Urothelium cell line (cell line): ENCODE measurements around the gene BSPRY.
A peak's percentile ranks its signal among the peaks of the same experiment; 100 is the strongest.

Source experiments
- DNase-seq: peaks from one replicate; pipeline ENCODE4 v3.0.0; 2011; ENCODE audit warnings: low spot score, mixed read lengths
- FAIRE-seq: peaks from 2 replicates; lab custom pipeline; 2011; peaks lifted over from hg19 to GRCh38; lab: Jason Lieb, UNC

Gene BSPRY

GRCh38 chr9:113349445-113350094, at the start of gene BSPRY:
Gene BSPRY (plus strand): TSS chr9:113349541. CDS start chr9:113349580, 39 bp downstream.
- FAIRE-seq (no peak), DNase-seq (no peak)

- DNase-seq, result no peak
- no peak for FAIRE-seq
Observed at GRCh38 chr9:113299800-113300292, 49.5 kb upstream of the BSPRY start.

DNA sequence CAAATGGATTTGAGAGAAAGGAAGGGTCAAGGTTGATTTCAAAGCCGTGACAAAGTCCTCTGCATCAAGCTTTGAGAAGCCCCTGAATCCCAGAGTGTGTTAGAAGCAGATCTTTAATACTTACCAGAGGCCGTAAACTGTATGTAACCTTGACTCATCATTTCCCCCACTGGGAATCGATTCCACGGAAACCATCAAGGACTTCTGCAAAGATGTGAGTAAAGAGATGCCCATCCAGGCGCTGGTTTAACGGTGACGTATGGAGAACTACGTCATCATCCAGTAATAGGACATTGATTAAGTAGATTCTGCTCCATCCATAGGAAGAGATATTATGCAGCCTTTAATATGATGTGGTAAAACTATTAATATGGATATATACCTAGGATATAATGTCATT, 47.8 kb upstream of the BSPRY start:
- no peak for FAIRE-seq
- no peak for DNase-seq

DNA sequence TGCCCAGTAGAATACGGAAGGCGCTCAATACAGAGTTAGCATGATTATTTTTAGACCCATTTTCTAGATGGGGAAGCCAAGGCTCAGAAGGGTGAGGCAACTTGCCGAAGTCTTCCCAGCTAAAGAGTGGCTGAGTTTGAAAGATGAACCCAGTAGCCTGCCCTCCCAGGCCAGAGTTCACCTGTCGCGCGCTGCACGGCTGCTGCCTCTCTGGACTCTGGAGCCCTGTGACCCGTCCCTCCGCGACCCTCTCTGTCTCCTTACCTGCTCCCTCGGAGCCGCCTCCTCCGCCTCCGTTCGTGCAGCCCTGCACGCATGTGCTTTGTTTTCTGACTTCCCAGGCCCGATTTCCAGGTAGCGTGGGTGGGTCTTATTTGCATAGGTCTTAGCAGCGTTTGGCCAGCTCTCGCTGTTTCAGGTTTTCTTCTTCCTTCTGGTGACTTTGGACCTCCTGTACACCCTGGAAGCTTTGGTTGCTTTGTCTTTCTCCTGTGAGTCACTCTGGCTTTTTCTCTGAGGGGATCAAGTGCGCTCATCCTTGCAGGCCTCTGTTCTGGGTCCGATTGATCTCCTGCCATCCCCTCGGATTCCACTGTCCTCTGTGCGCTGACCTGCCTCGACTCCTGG, 46.4 kb upstream of the BSPRY start, which contains the start of gene RNF183:
TSS of gene RNF183 (minus strand) at position 585 of the 627 bp plus-strand sequence. CDS start 5,192 bp downstream, outside the sequence.
- DNase-seq (no peak), FAIRE-seq (no peak)

GRCh38 chr9:113306566-113306965, 42.8 kb upstream of the BSPRY start:
- FAIRE-seq, result no peak
- no peak for DNase-seq

DNA sequence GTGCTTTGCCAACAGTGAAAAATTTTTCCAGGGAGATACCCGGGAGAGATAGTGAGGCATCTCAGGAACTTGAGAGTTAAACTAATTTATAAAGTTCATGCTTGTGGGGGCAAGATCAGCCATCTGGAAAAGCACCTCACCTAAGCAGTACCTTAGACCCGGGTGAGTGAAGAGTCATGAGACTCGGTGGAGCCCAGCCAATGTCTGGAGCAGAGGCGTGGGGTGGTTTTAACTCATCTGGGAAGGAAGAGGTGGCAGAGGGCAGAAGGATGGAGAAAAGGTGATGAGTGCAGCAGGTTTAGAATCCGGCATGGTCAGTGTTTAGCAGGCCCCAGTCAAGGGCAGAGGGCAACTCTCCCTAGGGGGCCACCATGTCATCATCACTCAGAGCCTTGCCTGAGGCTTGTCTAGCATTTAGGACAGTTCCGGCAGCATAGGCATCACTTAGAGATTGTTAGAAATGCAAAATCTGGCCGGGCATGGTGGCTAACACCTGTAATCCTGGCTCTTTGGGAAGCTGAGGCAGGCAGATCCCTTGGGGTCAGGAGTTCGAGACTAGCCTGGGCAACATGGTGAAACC, 41.9 kb upstream of the BSPRY start:
- no peak for FAIRE-seq

DNA sequence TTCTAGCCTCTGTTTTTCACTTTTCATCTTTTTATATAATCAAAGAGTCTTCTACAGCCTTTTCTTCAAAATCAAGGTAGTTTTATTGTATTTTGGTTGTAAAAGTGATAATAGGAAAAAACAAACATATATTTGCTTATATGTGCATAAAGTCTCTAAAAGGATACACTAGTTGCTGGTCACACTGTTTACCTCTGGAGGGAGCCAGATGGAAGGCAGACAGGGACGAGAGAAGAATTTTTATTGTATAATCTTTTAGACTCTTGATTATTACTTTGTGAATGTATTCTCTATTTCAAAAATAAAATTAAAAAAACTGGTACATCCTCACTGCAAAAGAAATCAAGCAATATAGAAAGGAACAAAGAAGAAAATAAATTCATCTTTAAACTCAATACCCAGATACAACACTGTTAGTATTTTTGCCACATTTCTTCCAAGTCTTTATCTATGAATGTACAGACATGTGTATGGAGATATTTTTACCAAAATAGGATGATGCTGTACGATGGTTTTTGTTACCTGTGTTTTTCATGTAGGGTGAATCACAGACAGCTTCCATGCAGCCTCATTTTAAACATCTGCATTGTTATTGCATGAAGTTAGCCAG, 40.0 kb upstream of the BSPRY start:
- FAIRE-seq (no peak), DNase-seq (peak; percentile 23)

More for the DNA sequence above, 41.9 kb upstream of the BSPRY start:
- DNase-seq, result no peak

GRCh38 chr9:113310538-113310937, 38.8 kb upstream of the BSPRY start:
- DNase-seq (no peak), FAIRE-seq (no peak)

DNA sequence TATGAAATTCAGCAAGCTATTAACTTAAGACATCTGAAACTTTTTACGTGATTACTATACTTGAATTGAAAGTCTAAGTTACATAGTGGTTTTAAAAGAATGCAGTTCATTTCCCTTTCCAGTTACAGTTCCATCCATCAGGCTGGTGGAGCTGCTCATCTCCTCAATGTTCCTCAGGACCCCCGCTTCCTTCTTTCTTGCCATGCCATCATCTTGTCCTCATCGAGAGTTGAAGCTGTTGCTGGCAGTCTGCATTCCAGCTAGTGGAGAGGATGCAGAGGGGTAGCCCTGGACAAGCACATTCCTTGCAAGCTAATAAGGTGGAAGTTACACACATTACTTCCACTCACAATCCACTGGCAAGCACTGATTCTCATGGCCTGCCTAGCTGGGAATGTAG, 37.4 kb upstream of the BSPRY start:
- no peak for DNase-seq
- no peak for FAIRE-seq

GRCh38 chr9:113313261-113313660, 36.1 kb upstream of the BSPRY start:
- DNase-seq (no peak), FAIRE-seq (no peak)

GRCh38 chr9:113315231-113315630, 34.1 kb upstream of the BSPRY start:
- DNase-seq (no peak), FAIRE-seq (no peak)

GRCh38 chr9:113316030-113316429, 33.3 kb upstream of the BSPRY start:
- DNase-seq (no peak), FAIRE-seq (no peak)

DNA sequence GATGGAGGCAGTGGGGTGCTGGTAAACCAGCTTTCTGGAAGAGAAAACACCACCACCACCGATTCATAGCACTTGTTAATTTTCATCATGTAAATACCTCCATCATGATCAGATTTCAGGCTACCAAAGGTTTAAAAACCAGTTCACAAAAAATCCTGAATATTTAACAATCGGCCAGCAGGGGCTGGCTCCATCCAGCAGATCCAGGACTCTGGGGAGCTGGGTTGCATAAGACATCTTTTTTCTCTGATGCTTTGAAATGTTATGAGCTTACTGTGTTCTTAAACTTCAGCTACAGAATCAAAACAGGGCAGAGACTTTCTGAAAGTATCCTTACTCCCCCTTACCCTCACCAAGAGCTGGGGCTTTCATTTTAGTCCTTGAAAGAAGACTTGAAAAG, 31.6 kb upstream of the BSPRY start:
- DNase-seq, result no peak
- no peak for FAIRE-seq

DNA sequence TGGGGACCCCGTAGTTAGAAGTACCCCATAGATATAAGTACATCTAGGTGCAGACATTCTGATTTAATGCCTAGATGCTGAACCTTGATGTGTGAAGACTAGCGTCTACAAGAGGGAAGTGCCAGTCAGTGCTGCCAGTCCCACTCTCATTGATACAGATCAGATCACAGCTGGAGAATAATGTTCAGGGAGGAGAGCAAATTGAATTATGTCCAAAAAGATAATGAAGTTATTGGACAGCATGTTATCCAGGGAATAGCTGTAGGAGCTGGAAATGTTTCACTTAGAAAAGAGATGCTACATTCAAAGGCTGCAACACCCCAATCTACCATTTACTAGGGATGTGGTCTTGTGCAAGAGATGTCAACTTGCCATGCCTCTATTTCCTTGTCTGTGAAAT, 30.3 kb upstream of the BSPRY start:
- DNase-seq, result no peak
- no peak for FAIRE-seq

- no peak for DNase-seq
- no peak for FAIRE-seq
Observed at GRCh38 chr9:113320051-113320450, 29.3 kb upstream of the BSPRY start.

GRCh38 chr9:113322671-113323070, 26.7 kb upstream of the BSPRY start:
- no peak for FAIRE-seq
- no peak for DNase-seq

DNA sequence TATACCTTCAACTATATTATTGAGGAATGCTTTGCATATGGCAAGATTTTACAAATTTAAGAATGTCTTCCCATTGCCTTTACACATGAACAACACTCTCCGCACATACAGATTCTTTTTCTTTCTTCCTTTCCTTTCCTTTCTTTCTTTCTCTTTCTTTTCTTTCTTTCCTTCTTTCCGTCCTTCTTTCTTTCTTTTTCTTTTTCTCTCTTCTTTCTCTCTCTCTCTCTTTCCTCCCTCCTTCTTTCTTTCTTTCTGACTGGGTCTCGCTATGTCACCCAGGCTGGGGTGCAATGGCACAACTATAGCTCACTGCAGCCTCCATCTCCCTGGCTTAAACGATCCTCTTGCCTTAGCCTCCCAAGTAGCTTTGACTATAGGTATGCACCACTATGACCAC, 23.1 kb upstream of the BSPRY start:
- FAIRE-seq, result no peak
- no peak for DNase-seq

- no peak for FAIRE-seq
- DNase-seq, result no peak
Observed at GRCh38 chr9:113328045-113328782, 21.1 kb upstream of the BSPRY start.

DNA sequence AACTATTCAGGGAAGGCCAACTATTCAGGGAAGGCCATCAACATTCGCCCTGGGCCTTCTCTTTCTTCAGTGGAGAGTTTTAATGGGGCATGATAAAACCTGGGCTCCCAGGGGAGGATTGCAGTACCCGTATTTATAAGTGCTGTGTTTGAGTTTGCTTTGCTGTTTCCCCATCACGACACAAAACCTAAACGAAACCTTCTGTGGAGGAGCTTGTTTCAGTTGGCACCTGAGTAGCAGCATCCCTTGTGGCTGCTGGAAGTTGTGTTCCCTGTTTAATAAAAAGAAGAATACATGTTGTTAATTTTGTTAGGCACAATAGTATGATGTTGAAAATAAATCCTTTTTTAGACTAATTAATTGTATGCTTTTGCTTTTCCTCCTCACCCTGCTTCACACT, 17.6 kb upstream of the BSPRY start:
- no peak for FAIRE-seq

DNA sequence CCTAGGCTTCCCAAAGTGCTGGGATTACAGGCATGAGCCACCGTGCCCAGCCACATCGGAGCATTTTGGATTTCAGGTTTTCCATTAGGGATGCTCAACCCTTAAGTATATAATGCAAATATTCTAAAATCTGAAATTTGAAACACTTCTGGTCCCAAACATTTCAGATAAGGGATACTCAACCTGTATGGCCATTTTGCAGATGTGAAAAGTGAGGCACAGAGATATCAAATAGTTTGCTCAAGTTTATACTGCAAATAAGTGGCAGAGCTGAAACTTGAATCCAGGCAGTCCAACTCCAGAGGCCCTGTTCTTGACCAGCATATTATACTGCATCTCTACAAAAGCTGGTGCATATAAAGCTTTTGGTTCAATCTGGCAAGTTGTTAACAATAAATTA, 11.6 kb upstream of the BSPRY start:
- no peak for FAIRE-seq

More for the DNA sequence above, 17.6 kb upstream of the BSPRY start:
- no peak for DNase-seq

More for the DNA sequence above, 11.6 kb upstream of the BSPRY start:
- no peak for DNase-seq
